ENCODE results near the gene AASDHPPT. TPM values are rescaled to one million over a fixed set of nuclear protein-coding genes. Genes with fewer than 3 reads are reported as not detected.

Gene AASDHPPT, protein sequence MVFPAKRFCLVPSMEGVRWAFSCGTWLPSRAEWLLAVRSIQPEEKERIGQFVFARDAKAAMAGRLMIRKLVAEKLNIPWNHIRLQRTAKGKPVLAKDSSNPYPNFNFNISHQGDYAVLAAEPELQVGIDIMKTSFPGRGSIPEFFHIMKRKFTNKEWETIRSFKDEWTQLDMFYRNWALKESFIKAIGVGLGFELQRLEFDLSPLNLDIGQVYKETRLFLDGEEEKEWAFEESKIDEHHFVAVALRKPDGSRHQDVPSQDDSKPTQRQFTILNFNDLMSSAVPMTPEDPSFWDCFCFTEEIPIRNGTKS
- 42.6 and 52.8 TPM in 2 replicates for total RNA-seq (ENCODE audit: low replicate concordance)

DNA sequence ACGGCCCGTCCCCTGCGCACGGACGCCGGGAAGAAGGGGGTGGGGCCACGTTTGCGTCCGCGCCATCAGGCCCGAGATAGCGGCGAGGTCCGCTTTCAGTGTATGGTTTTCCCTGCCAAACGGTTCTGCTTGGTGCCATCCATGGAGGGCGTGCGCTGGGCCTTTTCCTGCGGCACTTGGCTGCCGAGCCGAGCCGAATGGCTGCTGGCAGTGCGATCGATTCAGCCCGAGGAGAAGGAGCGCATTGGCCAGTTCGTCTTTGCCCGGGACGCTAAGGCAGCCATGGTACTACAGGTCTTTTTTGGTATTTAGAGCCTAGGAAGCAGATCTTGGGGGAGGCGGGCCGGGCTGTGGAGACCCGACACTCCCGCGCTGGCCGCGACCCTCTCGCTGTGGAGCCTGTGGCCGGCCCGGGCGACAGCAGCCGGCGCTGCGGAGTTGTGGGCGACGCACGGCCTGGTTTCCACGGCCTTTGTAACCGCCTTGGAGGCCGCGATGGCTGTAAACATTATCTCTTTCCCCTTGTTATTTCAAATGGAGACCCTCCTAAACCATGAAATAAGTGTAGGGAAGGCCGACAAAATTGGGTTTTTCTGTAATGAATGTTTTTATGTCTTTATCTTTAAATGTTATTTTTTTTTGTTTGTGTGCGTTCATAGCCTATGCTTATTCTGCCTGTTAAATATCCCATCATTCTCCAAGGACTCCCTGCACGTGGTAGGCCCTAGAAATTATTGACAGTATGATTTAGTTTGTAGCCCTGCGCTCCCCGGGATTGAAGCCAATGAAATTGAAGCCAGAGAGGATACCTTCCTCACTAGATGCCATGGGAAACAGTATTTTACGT, at the start of gene AASDHPPT:
Gene AASDHPPT, plus strand, starts transcription at position 54 of the 847 bp plus-strand sequence. Its CDS starts 49 bp downstream, at position 103.

DNA sequence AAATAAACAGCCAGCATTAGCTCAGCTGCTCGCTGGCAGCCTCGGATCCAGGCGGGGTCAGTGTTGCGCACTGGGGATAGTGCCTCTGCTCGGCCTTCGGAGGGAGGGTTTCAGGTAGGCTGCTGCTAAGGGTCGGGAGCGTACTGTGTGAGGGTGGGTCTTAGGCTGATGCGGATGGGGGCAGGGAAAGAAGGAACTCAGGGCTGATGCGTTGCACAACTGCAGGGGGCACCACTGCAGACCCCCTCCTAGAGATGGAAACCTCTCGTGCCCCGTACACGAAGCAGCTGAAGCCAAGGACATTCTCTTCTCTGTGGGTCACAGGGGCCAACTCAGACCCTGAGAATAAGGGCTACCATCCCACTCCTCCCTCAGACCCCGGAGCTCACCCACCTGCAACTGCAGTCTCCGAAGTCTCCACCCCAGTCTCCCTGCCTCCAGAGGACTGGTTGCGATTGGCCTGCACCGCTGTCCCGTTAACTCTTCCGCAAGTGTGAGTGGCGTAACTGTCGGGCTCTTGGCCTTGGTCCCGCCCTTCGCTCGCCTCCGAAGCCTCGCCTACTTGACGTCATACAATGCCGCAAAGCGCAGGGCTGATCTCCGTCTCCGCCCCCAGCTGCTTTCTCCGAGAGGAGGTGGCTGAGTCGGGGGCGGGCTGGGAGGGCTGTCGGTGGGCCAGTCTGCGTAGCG, 398 bp upstream of the AASDHPPT start, which contains the start of gene KBTBD3:
Gene KBTBD3, minus strand, starts transcription at position 429 of the 690 bp plus-strand sequence. CDS start 18,250 bp downstream, outside the sequence.

Other genes starting within 250 kb of the AASDHPPT start
- gene MSANTD4, start 55.4 kb upstream of the AASDHPPT start, total RNA-seq (ENCODE audit: low replicate concordance), result 28.0 and 40.0 TPM in 2 replicates
- gene KBTBD3, start 315 bp upstream of the AASDHPPT start, total RNA-seq (ENCODE audit: low replicate concordance), result 2.3 and 21.1 TPM in 2 replicates